Testis (tissue), 3 donors: ENCODE measurements around the gene TMEM238. TPM values are rescaled to one million over a fixed set of nuclear protein-coding genes. Genes with fewer than 3 reads are reported as not detected.

Experiments used
- DNase-seq: peaks from one replicate; pipeline ENCODE4 v3.0.0-alpha.2; 2019
- H3K27ac ChIP-seq, 2 donors: fragments of 200-600 bp; sonication (generic); one replicate each; pipeline ENCODE4 v1.5.1; 2019
- H3K27me3 ChIP-seq: fragments of 200-600 bp; sonication (generic); one replicate; pipeline ENCODE4 v1.5.1; 2019
- H3K36me3 ChIP-seq: fragments of 200-600 bp; sonication (generic); one replicate; pipeline ENCODE4 v1.5.1; 2017; ENCODE audit warnings: low read depth; ENCODE audit errors: missing control alignments
- H3K4me1 ChIP-seq: fragments of 200-600 bp; sonication (generic); one replicate; pipeline ENCODE4 v1.5.1; 2019
- H3K4me3 ChIP-seq, 2 donors: fragments of 200-600 bp; sonication (generic); one replicate each; pipeline ENCODE4 v1.5.1; 2017 to 2019
- H3K9me3 ChIP-seq: fragments of 200-600 bp; sonication (generic); one replicate; pipeline ENCODE4 v1.5.1; 2017
- POLR2A ChIP-seq: fragments of 450-650 bp; IDR thresholded peaks from one replicate; pipeline ENCODE4 v1.6.1; 2017; ENCODE audit warnings: antibody characterized with exemption, mild to moderate bottlenecking, moderate library complexity
- WGBS, 2 donors: methylation state at CpG; one replicate each; pipeline ENCODE4 v1.1.5; 2018; 5-methylcytosine and 5-hydroxymethylcytosine counted together
- intact Hi-C: fragments of 100-400 bp; cut with DNase I; formaldehyde crosslinking; loops from one replicate; pipeline ENCODE4 v1.15.1; 2023; ENCODE audit warnings: low total_unique reads
- polyA plus RNA-seq: library from polyadenylated mRNA; stranded (reverse); fragments of 350-450 nt; fragmentation: Illumina TruSeq; extraction: RNeasy Lipid Tissue Mini Kit (QIAGEN cat#74804); gene quantifications from one replicate; pipeline ENCODE4 v1.2.3, GENCODE V29; 2014; ENCODE audit warnings: low read depth, low replicate concordance; ENCODE audit not compliant: insufficient read depth
- total RNA-seq, 2 donors: library from RNA; depleted of rRNA; stranded (reverse); fragments of >200 nt; gene quantifications; one replicate each; pipeline ENCODE4 v1.2.3, GENCODE V29; 2016
- TF ChIP-seq, protein P1 (sequence below), 3 experiments: fragments of 450-650 bp in 2 of 3; fragments of 200-600 bp in 1 of 3; sonication (generic) in 1 of 3; IDR thresholded peaks; one replicate each; pipeline ENCODE4 v1.5.1; 2016 to 2019; ENCODE audit warnings: antibody characterized with exemption in 3 of 3, mild to moderate bottlenecking in 2 of 3, moderate library complexity in 1 of 3

TMEM238 gene
- total and polyA plus RNA-seq, 3 donors from 2014 or later = 0.91 to 6.4 (median 1.7) TPM

DNA sequence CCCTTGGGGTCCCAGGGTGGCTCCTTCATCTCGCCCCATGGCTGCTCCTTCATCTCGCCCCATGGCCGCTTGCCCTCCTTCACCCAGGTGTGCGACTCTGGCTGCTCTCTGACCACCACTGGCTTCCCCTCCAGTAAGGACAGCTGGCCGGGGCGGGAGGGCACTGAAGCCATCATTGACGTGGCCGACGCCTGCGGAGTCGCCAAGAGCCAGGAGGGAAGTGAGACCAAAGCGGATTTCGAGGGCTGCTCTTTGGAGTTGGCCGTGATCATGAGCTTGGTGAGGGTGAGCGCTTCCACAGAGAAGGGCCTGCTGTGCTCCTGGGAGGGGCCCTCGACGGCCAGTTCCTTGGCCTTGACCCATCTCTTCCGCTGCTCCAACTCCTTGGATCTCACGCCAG, 25.6 kb downstream of the TMEM238 start:
- Histone ChIP-seq H3K4me3 (no peak overlapping the region), H3K9me3 (no peaks in the 10 kb centered on the region), H3K4me1 (peaks cover 8% of the 10 kb centered on the region), H3K36me3 (no peaks in the 10 kb centered on the region), H3K27me3 (no peaks in the 10 kb centered on the region), H3K27ac (no peak overlapping the region)
- no peak for DNase-seq
- 51 to 85% methylated on average over 3 to 19 of the region's 19 CpGs for whole genome bisulfite sequencing, 2 donors
- TF ChIP-seq, protein P1, sequence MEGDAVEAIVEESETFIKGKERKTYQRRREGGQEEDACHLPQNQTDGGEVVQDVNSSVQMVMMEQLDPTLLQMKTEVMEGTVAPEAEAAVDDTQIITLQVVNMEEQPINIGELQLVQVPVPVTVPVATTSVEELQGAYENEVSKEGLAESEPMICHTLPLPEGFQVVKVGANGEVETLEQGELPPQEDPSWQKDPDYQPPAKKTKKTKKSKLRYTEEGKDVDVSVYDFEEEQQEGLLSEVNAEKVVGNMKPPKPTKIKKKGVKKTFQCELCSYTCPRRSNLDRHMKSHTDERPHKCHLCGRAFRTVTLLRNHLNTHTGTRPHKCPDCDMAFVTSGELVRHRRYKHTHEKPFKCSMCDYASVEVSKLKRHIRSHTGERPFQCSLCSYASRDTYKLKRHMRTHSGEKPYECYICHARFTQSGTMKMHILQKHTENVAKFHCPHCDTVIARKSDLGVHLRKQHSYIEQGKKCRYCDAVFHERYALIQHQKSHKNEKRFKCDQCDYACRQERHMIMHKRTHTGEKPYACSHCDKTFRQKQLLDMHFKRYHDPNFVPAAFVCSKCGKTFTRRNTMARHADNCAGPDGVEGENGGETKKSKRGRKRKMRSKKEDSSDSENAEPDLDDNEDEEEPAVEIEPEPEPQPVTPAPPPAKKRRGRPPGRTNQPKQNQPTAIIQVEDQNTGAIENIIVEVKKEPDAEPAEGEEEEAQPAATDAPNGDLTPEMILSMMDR (IDR thresholded peaks at IDR 0.05) = no peak
- no peak for TF ChIP-seq POLR2A
- intact Hi-C loops = no loop called here

DNA sequence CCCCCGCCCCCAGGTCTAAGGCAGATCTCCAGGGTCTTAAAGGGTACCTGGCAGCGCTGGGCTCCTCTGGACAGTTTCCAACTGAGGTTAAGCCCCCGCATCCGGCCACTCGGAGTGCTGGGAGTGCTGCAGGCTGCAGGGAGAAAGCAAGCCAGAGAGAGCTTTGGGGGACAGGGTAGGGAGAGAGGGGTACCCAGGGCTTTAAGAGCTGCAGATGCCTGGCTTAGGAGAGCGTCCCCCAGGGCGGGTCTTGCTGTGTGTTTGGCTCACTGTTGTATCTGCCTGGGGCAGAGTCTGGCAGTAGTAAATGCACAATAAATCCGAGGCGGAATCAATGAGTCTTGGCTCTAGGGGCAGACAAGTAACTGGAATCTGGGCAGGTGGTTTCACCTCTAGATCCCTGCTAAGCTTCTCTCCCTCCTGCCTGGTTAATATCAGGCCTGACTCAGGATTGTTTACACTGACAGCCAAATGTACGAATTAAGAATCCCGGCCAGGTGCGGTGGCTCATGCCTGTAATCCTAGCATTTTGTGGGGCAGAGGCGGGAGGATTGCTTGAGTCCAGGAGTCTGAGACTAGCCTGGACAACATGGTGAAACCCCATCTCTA, 28.8 kb downstream of the TMEM238 start:
- peaks cover 8% of the 10 kb centered on the region for H3K4me1 ChIP-seq
- H3K4me3 ChIP-seq = no peak overlapping the region
- 18 to 30% methylated on average over 5 to 13 of the region's 13 CpGs for WGBS, 2 donors
- H3K36me3 ChIP-seq = no peaks in the 10 kb centered on the region
- intact Hi-C loops = no loop called here
- H3K9me3 ChIP-seq = no peaks in the 10 kb centered on the region
- H3K27ac ChIP-seq = no peak overlapping the region
- no peak for DNase-seq
- TF ChIP-seq, protein P1 (IDR thresholded peaks at IDR 0.05) = no peak
- no peak for TF ChIP-seq POLR2A
- no peaks in the 10 kb centered on the region for H3K27me3 ChIP-seq

DNA sequence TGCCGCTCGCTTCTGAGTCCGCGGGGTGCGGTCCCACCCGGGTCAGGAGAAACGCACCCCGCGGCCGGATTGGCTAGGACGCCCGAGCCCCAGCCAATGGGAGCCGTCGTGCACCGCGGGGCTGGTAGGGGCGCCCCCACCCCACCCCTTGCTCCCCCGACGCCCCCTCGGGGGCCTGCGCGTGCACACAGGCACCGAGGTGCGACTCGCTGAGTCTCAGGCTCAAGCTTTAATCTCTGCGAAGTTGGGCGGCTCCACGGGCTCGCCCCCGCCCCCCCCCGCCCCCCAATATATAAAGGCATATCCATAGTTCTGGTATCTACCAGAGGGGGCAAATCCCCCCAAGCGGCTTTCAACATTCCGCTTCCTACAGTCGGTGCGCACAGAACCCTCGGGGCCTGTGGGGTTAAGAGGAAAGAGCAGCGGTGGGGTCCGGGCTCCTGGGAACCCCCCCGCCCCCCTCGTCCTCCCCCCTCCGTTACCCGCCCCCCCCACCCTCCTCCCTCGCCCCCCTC, 29.3 kb downstream of the TMEM238 start, which contains the start of gene COX6B2:
COX6B2 (minus strand) TSS at position 22 of the 515 bp plus-strand sequence. CDS start 198 bp downstream, outside the sequence.
- intact Hi-C loops = no loop called here
- 0 to 1% methylated on average over 22 to 43 of the region's 43 CpGs for WGBS, 2 donors
- no peaks in the 10 kb centered on the region for H3K36me3 ChIP-seq
- peak within 1 kb of the TSS; percentile 44 to 58 for H3K4me3 ChIP-seq
- no peak for TF ChIP-seq POLR2A
- TF ChIP-seq, protein P1 (IDR thresholded peaks at IDR 0.05) = no peak
- H3K27me3 ChIP-seq = no peaks in the 10 kb centered on the region
- H3K9me3 ChIP-seq = no peaks in the 10 kb centered on the region
- DNase-seq = peak; percentile 41
- peaks cover 8% of the 10 kb centered on the region for H3K4me1 ChIP-seq
- H3K27ac ChIP-seq = no peak within 1 kb of the TSS

DNA sequence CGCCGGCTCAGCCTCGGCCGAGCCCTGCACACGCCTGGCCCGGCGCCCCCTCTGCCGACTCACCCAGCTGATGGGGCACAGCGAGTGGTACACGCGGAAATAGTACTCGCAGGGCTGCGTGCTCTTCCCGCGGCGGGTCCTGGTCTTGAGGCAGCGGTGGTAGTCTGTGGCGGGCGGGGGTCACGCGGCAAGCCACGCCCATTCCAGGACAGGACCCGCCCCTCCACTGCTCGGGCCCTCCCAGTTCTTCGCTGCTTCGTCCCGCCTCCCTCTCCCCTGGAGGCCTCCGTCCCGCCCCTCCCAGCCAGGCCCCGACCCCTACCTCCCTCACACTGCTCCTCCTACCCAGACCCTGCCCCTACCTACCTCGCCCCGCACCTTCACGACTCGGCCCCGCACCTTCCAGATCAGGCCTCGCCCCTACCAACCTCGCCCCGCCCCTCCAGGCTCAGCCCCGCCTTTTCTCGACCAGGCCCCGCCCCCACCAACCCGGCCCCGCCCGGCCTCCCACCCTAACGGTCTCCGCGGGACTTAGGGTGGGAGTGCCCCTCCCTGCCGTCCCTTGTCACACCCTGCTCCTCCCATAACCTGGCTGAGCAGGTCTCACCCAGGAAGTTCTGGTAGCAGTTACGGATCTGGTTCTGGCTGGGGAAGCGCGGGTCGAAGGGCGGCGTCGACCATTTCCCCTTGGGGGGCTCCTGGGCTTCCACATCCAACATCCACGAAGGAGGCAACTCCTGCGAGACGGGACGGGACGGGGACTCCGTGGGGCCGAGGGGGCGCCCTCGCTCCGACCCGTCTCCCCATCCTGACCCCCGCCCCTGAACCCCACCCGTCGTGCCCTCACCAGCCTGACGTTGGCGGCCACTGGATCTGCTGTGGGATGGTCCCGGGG, 30.0 kb downstream of the TMEM238 start:
- Histone ChIP-seq H3K9me3 (no peaks in the 10 kb centered on the region), H3K27me3 (no peaks in the 10 kb centered on the region), H3K27ac (no peak overlapping the region), H3K4me3 (peak overlapping the region; percentile 44 to 58), H3K4me1 (peaks cover 8% of the 10 kb centered on the region), H3K36me3 (no peaks in the 10 kb centered on the region)
- WGBS, 2 donors = 1 to 2% methylated on average over 27 to 66 of the region's 72 CpGs
- TF ChIP-seq, protein P1 (IDR thresholded peaks at IDR 0.05) = no peak
- TF ChIP-seq POLR2A = no peak
- peak; percentile 65 for DNase-seq
- intact Hi-C loops = no loop called here
